Measurements from ENCODE around the gene ADGRV1.

- TF ChIP-seq CTCF (IDR thresholded peaks at IDR 0.05), result no peak
- TF ChIP-seq POLR2A (IDR thresholded peaks at IDR 0.05), result no peak
These were observed 63.3 kb downstream of the ADGRV1 start for GRCh38 chr5:90621848-90622247.

Data from Peyer's patch (tissue), 4 donors.